Measurements from ENCODE around the gene AGPAT4. TPM values are rescaled to one million over a fixed set of nuclear protein-coding genes. Genes with fewer than 3 reads are reported as not detected.

The AGPAT4 gene
- total and polyA plus RNA-seq, 2 donors (not counting 1 experiment from before 2014, with no cell fraction given) = 4.4 to 6.1 TPM

DNA sequence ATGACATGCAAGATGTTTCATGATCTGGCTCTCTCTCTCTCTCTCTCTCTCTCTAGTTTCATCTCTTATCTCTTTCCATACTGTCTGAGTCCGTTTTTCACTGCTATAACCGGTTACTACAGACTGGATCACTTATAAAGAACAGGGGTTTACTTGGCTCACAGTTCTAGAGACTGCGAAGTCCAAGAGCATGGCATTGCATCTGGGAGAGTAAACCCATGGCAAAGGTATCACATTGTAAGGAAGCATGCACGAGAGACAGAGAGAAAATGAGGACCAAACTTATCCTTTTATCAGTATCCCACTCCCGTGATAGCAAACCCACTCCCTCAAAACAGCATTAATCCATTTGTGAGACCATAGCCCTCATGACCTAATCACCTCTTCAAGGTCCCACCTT is 7.2 kb upstream of the AGPAT4 start:
- H3K79me2 ChIP-seq (ENCODE audit: control insufficient read depth, insufficient read depth, low read length) = no peaks in the 10 kb centered on the region
- Mint-ChIP-seq H3K9me3 (ENCODE audit: insufficient read depth) (peaks cover 9% of the 10 kb centered on the region), H3K27me3 (peaks cover 45% of the 10 kb centered on the region), H3K4me1 (no peaks in the 10 kb centered on the region), H3K4me3 (no peak overlapping the region), H3K27ac (no peak overlapping the region)
- H3K9ac ChIP-seq (ENCODE audit: low read length) = no peak overlapping the region
- ChIA-PET POLR2A (no interaction called here), CTCF (no interaction called here)
- H4K20me1 ChIP-seq (ENCODE audit: control insufficient read depth, insufficient read depth, low read length, poor library complexity, severe bottlenecking) = no peaks in the 10 kb centered on the region
- no peak overlapping the region for H3K4me3 ChIP-seq (ENCODE audit: control extremely low read depth in 1 of 5, extremely low read depth in 1 of 5, insufficient read depth in 1 of 5, low read depth in 2 of 5, low read length in 4 of 5)
- ATAC-seq (ENCODE audit: low read depth) (no peak), DNase-seq (no peak)
- H3K4me2 ChIP-seq (replicated peaks; ENCODE audit: low read depth, low read length, poor library complexity, severe bottlenecking) = no peak overlapping the region
- H3K4me1 ChIP-seq (ENCODE audit: control insufficient read depth in 2 of 2, insufficient read depth in 2 of 2, low read length in 2 of 2) = no peaks in the 10 kb centered on the region
- H3K36me3 ChIP-seq (replicated peaks in 1 of 2; ENCODE audit: control extremely low read depth in 1 of 2, control insufficient read depth in 1 of 2, extremely low read depth in 1 of 2, insufficient read depth in 2 of 2, low read length in 1 of 2) = no peaks in the 10 kb centered on the region
- WGBS (ENCODE audit: insufficient coverage) = 93% methylated on average over 4 of the region's 5 CpGs
- intact Hi-C loops (cut with micrococcal nuclease) = no loop called here
- H3K27ac ChIP-seq (ENCODE audit: low read length in 2 of 2) = no peak overlapping the region
- H3K9me3 ChIP-seq (ENCODE audit: control extremely low read depth in 1 of 3, control insufficient read depth in 2 of 3, insufficient read depth in 1 of 3, low read length in 2 of 3) = peaks cover 0 to 2% (median 0%) of the 10 kb centered on the region in 3 donors
- no peak overlapping the region for H2AFZ ChIP-seq (ENCODE audit: insufficient read depth, low read depth, low read length, poor library complexity, severe bottlenecking)
- TF ChIP-seq CTCF (IDR thresholded peaks at IDR 0.05) (no peak), EZH2 (IDR thresholded peaks at IDR 0.05; ENCODE audit: borderline replicate concordance, insufficient read depth, low read depth, low read length, poor library complexity, severe bottlenecking) (no peak)
- peaks cover 0 to 3% (median 0%) of the 10 kb centered on the region in 4 experiments for H3K27me3 ChIP-seq (replicated peaks in 1 of 4; ENCODE audit: control extremely low read depth in 1 of 4, control insufficient read depth in 3 of 4, insufficient read depth in 4 of 4, low read length in 3 of 4)

- no peak for ATAC-seq (ENCODE audit: low read depth)
- peaks cover 9% of the 10 kb centered on the region for H3K9me3 Mint-ChIP-seq (ENCODE audit: insufficient read depth)
- no peak overlapping the region for H3K4me3 Mint-ChIP-seq
- H3K4me1 Mint-ChIP-seq = no peaks in the 10 kb centered on the region
- Histone ChIP-seq H3K27me3 (replicated peaks in 1 of 4; ENCODE audit: control extremely low read depth in 1 of 4, control insufficient read depth in 3 of 4, insufficient read depth in 4 of 4, low read length in 3 of 4) (peaks cover 0 to 3% (median 0%) of the 10 kb centered on the region in 4 experiments), H3K36me3 (replicated peaks in 1 of 2; ENCODE audit: control extremely low read depth in 1 of 2, control insufficient read depth in 1 of 2, extremely low read depth in 1 of 2, insufficient read depth in 2 of 2, low read length in 1 of 2) (no peaks in the 10 kb centered on the region), H3K4me3 (ENCODE audit: control extremely low read depth in 1 of 5, extremely low read depth in 1 of 5, insufficient read depth in 1 of 5, low read depth in 2 of 5, low read length in 4 of 5) (no peak overlapping the region), H3K27ac (ENCODE audit: low read length in 2 of 2) (no peak overlapping the region), H2AFZ (ENCODE audit: insufficient read depth, low read depth, low read length, poor library complexity, severe bottlenecking) (no peak overlapping the region), H3K4me1 (ENCODE audit: control insufficient read depth in 2 of 2, insufficient read depth in 2 of 2, low read length in 2 of 2) (no peaks in the 10 kb centered on the region), H3K4me2 (replicated peaks; ENCODE audit: low read depth, low read length, poor library complexity, severe bottlenecking) (no peak overlapping the region), H3K9ac (ENCODE audit: low read length) (no peak overlapping the region), H3K79me2 (ENCODE audit: control insufficient read depth, insufficient read depth, low read length) (no peaks in the 10 kb centered on the region), H4K20me1 (ENCODE audit: control insufficient read depth, insufficient read depth, low read length, poor library complexity, severe bottlenecking) (no peaks in the 10 kb centered on the region), H3K9me3 (ENCODE audit: control extremely low read depth in 1 of 3, control insufficient read depth in 2 of 3, insufficient read depth in 1 of 3, low read length in 2 of 3) (peaks cover 0 to 2% (median 0%) of the 10 kb centered on the region in 3 donors)
- no peak for TF ChIP-seq CTCF (IDR thresholded peaks at IDR 0.05)
- no peak for TF ChIP-seq EZH2 (IDR thresholded peaks at IDR 0.05; ENCODE audit: borderline replicate concordance, insufficient read depth, low read depth, low read length, poor library complexity, severe bottlenecking)
- peaks cover 45% of the 10 kb centered on the region for H3K27me3 Mint-ChIP-seq
- POLR2A ChIA-PET = no interaction called here
- no peak for DNase-seq
- intact Hi-C loops (cut with micrococcal nuclease) = no loop called here
- CTCF ChIA-PET = no interaction called here
- H3K27ac Mint-ChIP-seq = no peak overlapping the region
- WGBS (ENCODE audit: insufficient coverage) = 100% methylated on average over 2 of the region's 7 CpGs
These were observed 6.0 kb upstream of the AGPAT4 start for GRCh38 chr6:161279677-161280415.

Measured in B cell (primary cell).